Measurements from ENCODE around the gene SMARCC1. TPM values are rescaled to one million over a fixed set of nuclear protein-coding genes. Genes with fewer than 3 reads are reported as not detected.

The SMARCC1 gene
- total RNA-seq, 1 experiment from 2014 or later, result 51.2 TPM

DNA sequence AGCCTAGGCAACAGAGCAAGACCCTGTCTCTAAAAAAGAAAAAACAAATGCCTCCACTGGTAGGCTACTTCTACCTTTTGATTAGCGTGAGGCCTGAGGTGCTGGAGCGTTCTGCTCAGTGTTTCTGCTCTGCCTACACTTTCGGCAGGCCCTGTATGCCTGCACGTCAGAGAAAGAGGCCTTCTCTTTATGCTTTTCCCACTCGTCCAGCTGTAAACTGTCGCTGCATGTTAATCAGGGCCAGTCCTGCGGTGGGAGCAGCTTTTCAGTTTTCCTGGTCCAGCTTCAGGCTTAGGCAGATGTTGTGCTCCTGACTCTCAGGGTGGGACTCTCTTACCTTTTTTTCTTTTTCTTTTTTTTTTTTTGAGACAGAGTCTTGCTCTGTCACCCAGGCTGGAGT, 228.3 kb downstream of the SMARCC1 start:
- no peak for DNase-seq (ENCODE audit: low spot score)

DNA sequence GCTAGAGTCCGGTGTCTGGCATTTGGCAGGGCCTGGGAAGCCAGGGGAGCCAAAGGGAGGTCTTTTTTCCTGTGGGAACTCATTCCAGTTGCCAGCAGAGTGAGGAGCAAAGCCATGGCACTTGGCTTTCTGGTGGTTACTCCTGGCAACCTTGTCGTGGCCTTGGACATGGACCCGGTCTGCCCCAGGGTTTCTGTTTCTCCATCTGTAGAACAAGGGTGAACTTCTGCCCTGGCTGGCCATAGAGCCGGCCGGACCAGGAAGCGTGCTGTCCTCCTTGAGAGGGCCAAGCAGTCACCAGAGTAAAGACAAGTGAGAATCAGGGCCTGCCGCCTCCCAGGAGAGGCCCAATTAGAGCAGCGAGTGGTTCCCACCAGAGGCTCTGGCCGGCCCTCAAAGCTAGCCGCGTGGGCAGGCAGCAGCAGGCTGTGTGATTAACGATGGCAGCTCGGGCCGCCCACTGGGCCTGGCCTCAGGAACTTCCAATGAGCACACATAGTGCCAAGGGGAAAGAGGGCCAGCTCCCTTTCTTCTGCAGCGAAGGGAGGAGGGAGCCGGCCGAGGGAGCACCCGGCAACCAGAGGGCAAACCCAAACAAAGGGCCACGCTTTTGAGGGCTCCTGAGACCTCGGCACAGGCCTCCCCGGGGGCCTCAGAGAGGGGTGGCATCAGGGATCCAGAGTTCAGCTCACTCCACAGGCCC, 239.1 kb downstream of the SMARCC1 start:
- no peak for DNase-seq (ENCODE audit: low spot score)

DNA sequence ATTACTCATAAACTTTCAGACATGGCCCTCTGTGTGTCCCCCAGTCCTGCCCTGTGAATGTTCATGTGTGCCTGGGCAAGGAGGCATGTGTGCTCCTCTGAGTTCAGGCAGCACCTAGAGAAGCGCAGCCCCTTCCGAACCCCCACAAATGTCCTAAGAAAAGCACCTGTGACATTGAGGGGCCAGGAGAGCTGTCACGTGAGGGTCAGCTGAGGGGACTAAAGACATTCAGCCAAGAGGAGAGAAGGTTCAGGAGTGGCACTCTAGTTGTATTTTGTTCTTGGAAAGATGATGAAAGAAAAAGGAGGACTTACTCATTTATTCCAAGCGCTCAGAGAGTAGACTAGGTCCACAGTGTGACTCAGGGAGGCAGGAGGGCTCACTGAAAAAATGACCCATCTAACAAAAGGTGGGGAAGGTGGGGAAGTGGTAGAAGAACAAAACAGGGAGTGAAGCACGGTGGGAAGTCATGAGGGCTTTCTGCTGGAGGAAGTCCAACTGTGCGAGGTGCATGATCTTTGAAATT, 240.0 kb downstream of the SMARCC1 start:
- DNase-seq (ENCODE audit: low spot score), result no peak

DNA sequence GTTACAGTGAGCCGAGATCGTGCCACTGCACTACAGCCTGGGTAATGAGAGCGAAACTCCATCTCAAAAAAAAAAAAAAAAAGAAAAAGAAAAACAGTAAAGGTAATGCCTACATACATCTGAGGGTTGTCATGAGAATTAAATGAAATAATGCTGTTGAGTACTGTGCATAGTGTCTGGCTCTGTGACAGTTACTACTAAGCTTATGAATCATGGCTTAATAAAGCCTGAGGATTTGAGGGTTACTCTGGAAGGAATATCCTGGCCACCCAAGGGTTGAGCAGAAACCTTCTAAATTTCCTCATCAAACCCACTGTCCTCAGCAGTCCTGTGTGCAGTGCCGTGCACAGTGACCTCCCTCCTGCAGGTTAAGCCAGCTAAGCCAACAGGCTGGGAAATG, 241.4 kb downstream of the SMARCC1 start:
- DNase-seq (ENCODE audit: low spot score), result no peak

DNA sequence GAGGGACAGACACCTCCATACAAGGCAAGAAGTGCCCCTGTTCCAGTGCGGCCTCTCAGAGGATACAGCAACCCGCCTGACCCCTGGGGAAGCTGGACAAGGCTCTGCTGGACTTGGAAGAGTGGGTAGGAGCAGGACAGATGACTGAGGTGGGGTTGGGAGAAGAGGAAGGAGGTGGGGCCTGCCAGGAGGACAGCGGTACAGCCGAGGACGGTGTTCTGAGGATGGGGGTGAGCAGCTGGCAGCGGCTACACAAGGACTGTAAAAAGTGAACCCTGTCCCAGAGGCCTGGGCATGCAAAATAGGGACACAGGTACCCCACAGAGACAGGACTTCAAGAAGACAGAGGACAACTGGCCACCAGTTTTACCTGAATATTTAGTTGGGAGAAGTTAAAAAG, 244.7 kb downstream of the SMARCC1 start:
- DNase-seq (ENCODE audit: low spot score), result no peak

DNA sequence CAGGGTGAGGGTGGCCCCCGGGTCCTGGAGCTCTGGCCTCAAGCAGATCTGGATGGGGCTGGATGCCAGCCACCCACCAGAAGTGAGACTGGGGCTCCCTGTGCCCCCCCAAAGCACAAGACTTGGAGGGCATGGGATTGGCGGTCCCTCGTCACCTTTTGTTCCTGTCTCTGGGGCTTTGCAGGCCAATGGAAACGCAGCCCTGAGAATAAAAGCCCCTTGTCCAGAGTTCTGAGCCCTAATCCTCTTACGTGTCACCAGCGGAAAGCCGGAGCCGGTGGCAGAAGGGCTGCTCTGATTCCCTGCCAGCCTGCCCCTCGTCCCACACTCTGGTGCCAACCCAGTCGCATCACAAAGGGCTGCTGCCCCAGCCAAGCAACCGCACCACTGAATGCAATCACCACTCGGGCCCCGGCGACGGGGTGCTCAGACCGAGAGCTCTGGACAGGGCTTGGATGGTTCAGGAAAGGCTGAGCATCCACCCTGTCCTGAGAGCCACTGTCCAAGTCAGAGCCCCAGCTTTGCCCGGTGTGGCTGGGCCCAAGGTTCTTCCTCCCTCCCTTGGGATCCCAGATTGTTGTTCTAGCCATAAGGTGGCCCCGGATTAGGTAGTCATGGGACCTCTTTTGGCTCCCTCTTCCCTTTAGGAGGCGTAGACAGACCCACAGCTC, 245.3 kb downstream of the SMARCC1 start:
- DNase-seq (ENCODE audit: low spot score), result no peak

Other genes with a start within 250 kb of the SMARCC1 start
- 0.71 and 2.8 TPM in 2 replicates for gene CSPG5, start 203.0 kb downstream of the SMARCC1 start, total RNA-seq (2014; rRNA removed; shearing (Covaris generic))
- 93.2 and 111 TPM in 2 replicates for gene DHX30, start 21.2 kb upstream of the SMARCC1 start, total RNA-seq (2014; rRNA removed; shearing (Covaris generic))
- 66.0 and 87.0 TPM in 2 replicates for gene MAP4, start 234.5 kb upstream of the SMARCC1 start, total RNA-seq (2014; rRNA removed; shearing (Covaris generic))

All from A172 (cell line).